Motor neuron (in vitro differentiated cells): ENCODE measurements around the gene TNFRSF6B. TPM values are rescaled to one million over a fixed set of nuclear protein-coding genes. Genes with fewer than 3 reads are reported as not detected.

Experiments
- ATAC-seq, 8 experiments: fragments of 200-7000 bp; cut with Tn5 transposase; replicated peaks in 6 of 8; 2 replicates each; pipeline ENCODE4 v1.8.0; 2021; ENCODE audit warnings: mild to moderate bottlenecking in 8 of 8, moderate library complexity in 8 of 8
- H3K27ac ChIP-seq, 2 donors: fragments of 250-450 bp; sonication (Bioruptor Pico); 2 replicates each; pipeline ENCODE4 v1.9.0; 2021; ENCODE audit warnings: antibody characterized with exemption in 2 of 2, mild to moderate bottlenecking in 2 of 2, moderate library complexity in 1 of 2
- H3K4me1 ChIP-seq, 2 donors: fragments of 250-450 bp; sonication (Bioruptor Pico); replicated peaks in 1 of 2; 2 replicates each; pipeline ENCODE4 v1.6.1; 2021; ENCODE audit warnings: antibody characterized with exemption in 2 of 2, mild to moderate bottlenecking in 2 of 2, moderate library complexity in 1 of 2
- H3K4me3 ChIP-seq, 5 donors: fragments of 250-450 bp; sonication (Bioruptor Pico); 2 replicates each; pipeline ENCODE4 v1.9.0; 2021; ENCODE audit warnings: antibody characterized with exemption in 5 of 5, mild to moderate bottlenecking in 5 of 5, moderate library complexity in 4 of 5
- WGBS, 10 experiments: fragments of 450-650 bp; shearing (Covaris generic); methylation state at CpG; one replicate each; pipeline ENCODE4 v1.0.0; 2022; 5-methylcytosine and 5-hydroxymethylcytosine counted together
- in situ Hi-C, 9 experiments: fragments of 400-800 bp; cut with MboI; loops; one replicate each; pipeline ENCODE4 v1.15.0; 2021; ENCODE audit warnings: low sequenced_read_pairs in 9 of 9, low pct_unique_long_range_greater_than_20kb in 2 of 9; ENCODE audit not compliant: unreplicated experiment in 9 of 9
- total RNA-seq, 8 experiments: library from RNA; unstranded; fragments of 300-600 nt; gene quantifications; 2 replicates each; pipeline versions ENCODE4 v1.2.3 to v1.2.4, GENCODE V29; 2022

TNFRSF6B gene
- total RNA-seq, 8 experiments from 2014 or later: 0.22 to 1.1 (median 0.69) TPM; not detected in 3

DNA sequence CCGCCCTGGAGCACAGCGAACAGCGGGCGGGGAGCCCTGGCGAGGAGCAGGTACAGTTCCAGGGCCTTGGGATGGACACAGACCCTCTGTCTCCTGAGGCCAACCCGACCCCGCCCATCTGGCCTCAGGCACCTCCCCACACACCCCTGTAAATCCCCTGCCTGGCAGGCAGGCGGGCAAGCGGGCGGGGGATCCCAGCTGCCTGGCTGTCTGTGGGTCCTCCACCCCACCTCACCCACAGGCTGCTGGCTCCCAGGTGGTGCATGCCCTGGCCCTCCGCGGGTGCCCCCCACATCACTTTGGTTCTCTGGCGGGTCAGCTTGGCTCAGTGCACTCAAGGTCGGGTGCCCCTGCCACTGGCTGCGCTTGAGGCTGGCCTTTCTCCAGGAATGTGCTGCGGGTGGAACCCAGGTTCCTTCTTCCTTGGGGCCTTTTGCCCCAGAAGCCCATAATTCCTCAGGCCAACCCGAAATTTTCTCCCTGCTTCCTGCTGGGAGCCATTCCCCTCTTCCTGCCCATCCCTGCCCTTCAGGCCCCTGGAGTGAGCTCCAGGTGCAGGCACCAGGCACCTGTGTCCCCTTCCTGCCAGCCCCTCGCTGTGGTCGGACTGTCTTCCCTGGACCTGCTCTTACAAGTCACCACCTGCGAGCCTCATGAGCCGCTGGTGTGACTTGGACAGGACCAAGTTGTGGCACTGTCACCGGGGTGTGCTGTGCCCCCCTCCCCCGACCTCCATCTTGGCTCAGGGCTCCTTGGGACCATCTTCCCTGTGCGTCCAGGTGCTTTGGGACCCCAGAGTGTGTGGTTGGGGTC lies 5.3 kb upstream of the TNFRSF6B start:
- no peak overlapping the region for H3K4me3 ChIP-seq
- no peak overlapping the region for H3K27ac ChIP-seq
- in situ Hi-C loops: no loop called here
- no peak for ATAC-seq
- WGBS, 10 experiments: 40 to 100% (median 83%) methylated on average over 2 to 3 of the region's 24 CpGs; no CpG with 5 or more reads in 6 of the 10 experiments
- peaks cover 14 to 18% of the 10 kb centered on the region in 2 donors for H3K4me1 ChIP-seq

DNA sequence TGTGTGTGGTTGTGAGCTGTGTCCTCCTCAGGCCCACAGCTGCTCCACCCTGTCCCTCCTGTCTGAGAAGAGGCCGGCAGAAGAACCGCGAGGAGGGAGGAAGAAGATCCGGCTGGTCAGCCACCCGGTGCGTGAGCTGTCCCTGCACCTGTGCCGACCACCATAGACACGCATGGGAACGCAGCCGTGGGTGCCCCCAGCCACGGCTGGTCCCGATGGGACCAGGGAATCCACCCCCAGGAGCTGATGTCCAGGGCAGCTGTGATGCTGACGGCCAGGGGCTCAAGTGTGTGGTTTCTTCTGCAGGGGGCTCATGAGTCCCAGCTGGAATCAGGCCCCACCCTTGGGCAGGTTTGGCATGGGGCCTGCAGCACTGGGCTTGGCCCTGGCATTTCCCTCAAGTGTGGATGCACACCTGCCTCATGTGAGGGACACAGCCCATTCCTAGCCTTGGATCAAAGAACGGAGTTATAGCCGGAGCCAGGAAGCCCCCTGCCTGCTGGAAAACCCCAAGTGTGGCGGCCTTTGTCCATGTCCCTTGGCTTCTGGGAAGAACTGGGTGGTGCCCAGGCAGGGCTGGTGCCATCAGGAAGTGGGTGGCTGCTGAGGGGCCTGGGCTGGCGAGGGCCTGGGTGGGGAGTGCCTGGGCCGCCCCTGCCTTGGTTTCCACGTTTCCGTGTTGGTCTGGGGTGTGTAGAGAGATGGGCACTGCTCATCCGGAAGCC lies 4.6 kb upstream of the TNFRSF6B start:
- in situ Hi-C loops: no loop called here
- WGBS, 10 experiments: 80 to 85% methylated on average over 1 to 5 of the region's 21 CpGs; no CpG with 5 or more reads in 8 of the 10 experiments
- H3K4me1 ChIP-seq: peaks cover 7 to 10% of the 10 kb centered on the region in 2 donors
- H3K4me3 ChIP-seq: no peak overlapping the region
- no peak for ATAC-seq
- H3K27ac ChIP-seq: no peak overlapping the region

DNA sequence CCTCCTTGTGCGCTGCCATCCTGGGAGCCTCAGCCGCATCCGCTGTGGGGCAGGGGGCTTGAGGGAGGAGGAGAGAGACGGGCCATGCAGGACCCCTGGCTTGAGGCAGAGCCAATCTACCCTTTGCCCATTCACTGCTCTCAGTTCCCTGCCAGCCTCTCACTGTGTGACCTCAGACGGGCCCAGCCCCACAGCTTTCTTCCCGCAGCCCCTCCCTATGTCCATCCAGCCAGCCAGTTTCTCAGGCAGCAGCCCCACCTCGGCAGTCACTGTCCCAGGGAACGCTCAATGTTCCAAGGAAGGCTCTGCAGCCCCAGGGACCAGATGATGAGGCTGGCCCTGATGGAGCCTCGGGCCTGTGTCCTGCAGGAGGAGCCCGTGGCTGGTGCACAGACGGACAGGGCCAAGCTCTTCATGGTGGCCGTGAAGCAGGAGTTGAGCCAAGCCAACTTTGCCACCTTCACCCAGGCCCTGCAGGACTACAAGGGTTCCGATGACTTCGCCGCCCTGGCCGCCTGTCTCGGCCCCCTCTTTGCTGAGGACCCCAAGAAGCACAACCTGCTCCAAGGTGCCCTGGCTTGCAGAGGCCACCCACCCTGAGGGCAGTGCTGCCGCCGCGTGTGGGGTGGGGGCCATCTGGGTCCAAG lies 3.9 kb upstream of the TNFRSF6B start:
- peak; percentile 1 to 53 (median 21) for ATAC-seq
- Histone ChIP-seq H3K27ac (no peak overlapping the region), H3K4me3 (no peak overlapping the region), H3K4me1 (peaks cover 0 to 3% of the 10 kb centered on the region in 2 donors)
- 58 to 100% (median 81%) methylated on average over 1 to 8 of the region's 20 CpGs; no CpG with 5 or more reads in 5 of the 10 experiments for WGBS, 10 experiments
- in situ Hi-C loops: no loop called here

DNA sequence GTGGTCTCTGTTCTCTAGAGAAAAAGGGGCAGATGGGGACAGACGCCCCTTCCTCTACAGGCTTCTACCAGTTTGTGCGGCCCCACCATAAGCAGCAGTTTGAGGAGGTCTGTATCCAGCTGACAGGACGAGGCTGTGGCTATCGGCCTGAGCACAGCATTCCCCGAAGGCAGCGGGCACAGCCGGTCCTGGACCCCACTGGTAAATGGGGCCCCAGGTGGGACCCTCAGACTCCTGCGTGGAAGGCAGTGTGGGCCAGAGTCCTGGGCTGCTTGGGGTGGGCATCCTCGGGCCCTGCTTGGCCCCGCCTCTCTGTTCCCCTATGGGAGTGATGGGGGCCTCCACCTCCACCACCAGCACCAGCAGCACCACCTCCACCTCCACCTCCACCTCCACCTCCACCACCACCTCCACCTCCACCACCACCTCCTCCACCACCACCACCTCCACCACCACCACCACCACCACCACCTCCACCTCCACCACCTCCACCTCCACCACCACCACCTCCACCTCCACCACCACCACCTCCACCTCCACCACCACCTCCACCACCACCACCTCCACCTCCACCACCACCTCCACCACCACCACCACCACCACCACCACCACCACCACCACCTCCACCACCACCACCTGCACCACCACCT lies 3.2 kb upstream of the TNFRSF6B start:
- Histone ChIP-seq H3K27ac (no peak overlapping the region), H3K4me1 (no peaks in the 10 kb centered on the region), H3K4me3 (no peak overlapping the region)
- in situ Hi-C loops: no loop called here
- WGBS, 10 experiments: 93 to 94% methylated on average over 3 to 5 of the region's 10 CpGs; no CpG with 5 or more reads in 8 of the 10 experiments
- ATAC-seq: no peak

DNA sequence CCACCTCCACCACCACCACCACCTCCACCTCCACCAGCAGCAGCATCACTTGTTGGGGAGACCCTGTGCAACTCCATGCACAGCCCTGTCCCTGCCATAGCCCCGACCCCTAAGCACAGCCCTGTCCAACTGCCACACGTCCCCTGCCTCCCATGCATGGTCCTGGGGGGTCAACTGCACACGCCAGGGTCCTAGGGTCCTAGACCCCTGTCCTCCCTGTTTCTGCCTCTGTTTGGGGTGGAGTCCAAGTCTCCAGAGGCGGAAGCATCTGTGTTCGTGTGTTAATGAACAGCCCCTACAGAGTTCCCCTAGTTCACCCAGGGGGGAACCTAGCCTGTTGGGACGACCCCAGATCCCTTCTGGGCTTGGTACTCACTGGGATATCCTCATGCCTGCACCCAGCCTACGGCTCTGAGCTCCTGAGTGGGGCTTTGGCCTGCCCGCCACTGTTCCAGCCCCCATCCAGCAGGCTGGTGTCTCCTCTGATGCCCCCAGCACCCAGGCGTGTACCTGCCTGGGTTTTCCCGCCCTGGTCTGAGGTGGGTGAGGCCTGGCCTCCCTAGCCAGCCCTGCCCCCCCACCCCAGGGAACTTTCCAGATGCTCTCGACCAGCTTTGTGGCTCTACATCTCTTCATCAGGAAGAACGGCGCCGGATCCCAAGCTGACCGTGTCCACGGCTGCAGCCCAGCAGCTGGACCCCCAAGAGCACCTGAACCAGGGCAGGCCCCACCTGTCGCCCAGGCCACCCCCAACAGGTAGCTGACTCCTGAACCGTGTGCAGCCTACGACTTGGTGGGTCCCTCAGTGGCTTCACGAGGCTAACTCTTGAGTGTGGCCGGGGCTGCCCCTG lies 2.5 kb upstream of the TNFRSF6B start:
- no peak overlapping the region for H3K4me3 ChIP-seq
- H3K4me1 ChIP-seq: peaks cover 0 to 3% of the 10 kb centered on the region in 2 donors
- in situ Hi-C loops: no loop called here
- H3K27ac ChIP-seq: no peak overlapping the region
- no peak for ATAC-seq
- 80 to 100% (median 93%) methylated on average over 1 to 3 of the region's 21 CpGs; no CpG with 5 or more reads in 7 of the 10 experiments for WGBS, 10 experiments

DNA sequence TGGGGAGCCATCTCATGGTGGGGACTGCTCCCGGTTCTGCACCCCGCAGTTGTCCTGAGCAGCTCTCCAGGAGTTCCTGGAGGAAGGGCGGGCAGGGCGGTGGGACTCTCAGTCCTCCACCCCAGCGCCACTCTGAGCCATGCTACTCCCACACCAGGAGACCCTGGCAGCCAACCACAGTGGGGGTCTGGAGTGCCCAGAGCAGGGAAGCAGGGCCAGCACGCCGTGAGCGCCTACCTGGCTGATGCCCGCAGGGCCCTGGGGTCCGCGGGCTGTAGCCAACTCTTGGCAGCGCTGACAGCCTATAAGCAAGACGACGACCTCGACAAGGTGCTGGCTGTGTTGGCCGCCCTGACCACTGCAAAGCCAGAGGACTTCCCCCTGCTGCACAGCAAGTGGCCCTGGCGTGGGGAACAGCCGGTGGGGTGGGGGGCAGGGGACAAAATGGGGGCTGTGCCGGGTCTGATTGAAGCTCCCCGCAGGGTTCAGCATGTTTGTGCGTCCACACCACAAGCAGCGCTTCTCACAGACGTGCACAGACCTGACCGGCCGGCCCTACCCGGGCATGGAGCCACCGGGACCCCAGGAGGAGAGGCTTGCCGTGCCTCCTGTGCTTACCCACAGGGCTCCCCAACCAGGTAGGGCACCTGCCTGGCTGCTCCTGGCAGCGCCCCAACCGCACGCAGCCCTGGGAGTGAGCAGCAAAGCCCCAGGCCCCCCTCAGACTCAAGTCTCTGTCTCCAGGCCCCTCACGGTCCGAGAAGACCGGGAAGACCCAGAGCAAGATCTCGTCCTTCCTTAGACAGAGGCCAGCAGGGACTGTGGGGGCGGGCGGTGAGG lies 1.6 kb upstream of the TNFRSF6B start:
- no peak for ATAC-seq
- Histone ChIP-seq H3K4me3 (no peak overlapping the region), H3K27ac (no peak overlapping the region), H3K4me1 (peaks cover 0 to 8% of the 10 kb centered on the region in 2 donors)
- 84 to 97% methylated on average over 5 to 7 of the region's 37 CpGs; no CpG with 5 or more reads in 8 of the 10 experiments for WGBS, 10 experiments
- in situ Hi-C loops: no loop called here

DNA sequence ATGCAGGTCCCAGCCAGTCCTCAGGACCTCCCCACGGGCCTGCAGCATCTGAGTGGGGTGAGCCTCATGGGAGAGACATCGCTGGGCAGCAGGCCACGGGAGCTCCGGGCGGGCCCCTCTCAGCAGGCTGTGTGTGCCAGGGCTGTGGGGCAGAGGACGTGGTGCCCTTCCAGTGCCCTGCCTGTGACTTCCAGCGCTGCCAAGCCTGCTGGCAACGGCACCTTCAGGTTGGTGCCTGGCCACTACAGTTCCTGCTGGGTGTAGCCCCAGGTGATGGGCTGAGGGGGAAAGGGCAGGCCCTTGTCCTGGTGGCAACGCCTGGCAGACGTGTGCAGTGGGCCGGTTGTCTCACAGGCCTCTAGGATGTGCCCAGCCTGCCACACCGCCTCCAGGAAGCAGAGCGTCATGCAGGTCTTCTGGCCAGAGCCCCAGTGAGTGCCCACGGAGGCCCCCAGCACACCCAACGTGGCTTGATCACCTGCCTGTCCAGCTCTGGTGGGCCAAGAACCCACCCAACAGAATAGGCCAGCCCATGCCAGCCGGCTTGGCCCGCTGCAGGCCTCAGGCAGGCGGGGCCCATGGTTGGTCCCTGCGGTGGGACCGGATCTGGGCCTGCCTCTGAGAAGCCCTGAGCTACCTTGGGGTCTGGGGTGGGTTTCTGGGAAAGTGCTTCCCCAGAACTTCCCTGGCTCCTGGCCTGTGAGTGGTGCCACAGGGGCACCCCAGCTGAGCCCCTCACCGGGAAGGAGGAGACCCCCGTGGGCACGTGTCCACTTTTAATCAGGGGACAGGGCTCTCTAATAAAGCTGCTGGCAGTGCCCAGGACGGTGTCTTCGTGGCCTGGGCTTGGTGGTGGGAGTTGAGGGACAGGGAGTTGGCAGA lies 787 bp upstream of the TNFRSF6B start:
- H3K4me3 ChIP-seq: no peak overlapping the region
- ATAC-seq: no peak
- peaks cover 0 to 8% of the 10 kb centered on the region in 2 donors for H3K4me1 ChIP-seq
- H3K27ac ChIP-seq: no peak overlapping the region
- in situ Hi-C loops: no loop called here
- WGBS, 10 experiments: 0 to 100% (median 62%) methylated on average over 1 to 4 of the region's 25 CpGs; no CpG with 5 or more reads in 6 of the 10 experiments

DNA sequence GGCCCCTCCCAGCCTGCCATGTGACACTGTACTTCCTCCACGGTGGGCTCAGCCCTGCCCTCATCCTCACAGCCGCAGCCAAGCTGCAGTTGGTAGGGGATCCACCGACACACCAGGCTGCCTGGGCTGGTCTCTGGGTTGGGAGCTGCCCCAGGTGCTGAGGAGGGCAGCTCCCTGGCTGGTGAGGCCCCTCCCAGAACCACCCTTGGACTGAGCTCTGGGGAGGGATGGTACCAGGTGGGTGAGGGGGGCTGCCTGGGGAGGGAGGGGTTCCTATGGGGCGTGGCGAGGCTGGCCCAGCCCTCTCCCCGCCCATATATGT lies 185 bp upstream of the TNFRSF6B start:
- H3K4me1 ChIP-seq: peaks cover 0 to 8% of the 10 kb centered on the region in 2 donors
- WGBS, 10 experiments: 60% methylated on average over 1 of the region's 6 CpGs; no CpG with 5 or more reads in 9 of the 10 experiments
- no peak overlapping the region for H3K27ac ChIP-seq
- no peak overlapping the region for H3K4me3 ChIP-seq
- ATAC-seq: peak; percentile 1 to 47 (median 16)
- in situ Hi-C loops: no loop called here

DNA sequence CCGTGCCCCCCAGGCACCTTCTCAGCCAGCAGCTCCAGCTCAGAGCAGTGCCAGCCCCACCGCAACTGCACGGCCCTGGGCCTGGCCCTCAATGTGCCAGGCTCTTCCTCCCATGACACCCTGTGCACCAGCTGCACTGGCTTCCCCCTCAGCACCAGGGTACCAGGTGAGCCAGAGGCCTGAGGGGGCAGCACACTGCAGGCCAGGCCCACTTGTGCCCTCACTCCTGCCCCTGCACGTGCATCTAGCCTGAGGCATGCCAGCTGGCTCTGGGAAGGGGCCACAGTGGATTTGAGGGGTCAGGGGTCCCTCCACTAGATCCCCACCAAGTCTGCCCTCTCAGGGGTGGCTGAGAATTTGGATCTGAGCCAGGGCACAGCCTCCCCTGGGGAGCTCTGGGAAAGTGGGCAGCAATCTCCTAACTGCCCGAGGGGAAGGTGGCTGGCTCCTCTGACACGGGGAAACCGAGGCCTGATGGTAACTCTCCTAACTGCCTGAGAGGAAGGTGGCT lies 960 bp downstream of the TNFRSF6B start:
- Histone ChIP-seq H3K4me1 (peaks cover 0 to 8% of the 10 kb centered on the region in 2 donors), H3K27ac (no peak overlapping the region), H3K4me3 (no peak overlapping the region)
- 17 to 100% (median 80%) methylated on average over 1 to 3 of the region's 7 CpGs; no CpG with 5 or more reads in 5 of the 10 experiments for WGBS, 10 experiments
- in situ Hi-C loops: no loop called here
- peak in 1 of 8 experiments; percentile 2 for ATAC-seq

DNA sequence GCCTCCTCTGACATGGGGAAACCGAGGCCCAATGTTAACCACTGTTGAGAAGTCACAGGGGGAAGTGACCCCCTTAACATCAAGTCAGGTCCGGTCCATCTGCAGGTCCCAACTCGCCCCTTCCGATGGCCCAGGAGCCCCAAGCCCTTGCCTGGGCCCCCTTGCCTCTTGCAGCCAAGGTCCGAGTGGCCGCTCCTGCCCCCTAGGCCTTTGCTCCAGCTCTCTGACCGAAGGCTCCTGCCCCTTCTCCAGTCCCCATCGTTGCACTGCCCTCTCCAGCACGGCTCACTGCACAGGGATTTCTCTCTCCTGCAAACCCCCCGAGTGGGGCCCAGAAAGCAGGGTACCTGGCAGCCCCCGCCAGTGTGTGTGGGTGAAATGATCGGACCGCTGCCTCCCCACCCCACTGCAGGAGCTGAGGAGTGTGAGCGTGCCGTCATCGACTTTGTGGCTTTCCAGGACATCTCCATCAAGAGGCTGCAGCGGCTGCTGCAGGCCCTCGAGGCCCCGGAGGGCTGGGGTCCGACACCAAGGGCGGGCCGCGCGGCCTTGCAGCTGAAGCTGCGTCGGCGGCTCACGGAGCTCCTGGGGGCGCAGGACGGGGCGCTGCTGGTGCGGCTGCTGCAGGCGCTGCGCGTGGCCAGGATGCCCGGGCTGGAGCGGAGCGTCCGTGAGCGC lies 1.6 kb downstream of the TNFRSF6B start:
- H3K4me3 ChIP-seq: no peak overlapping the region
- in situ Hi-C loops: no loop called here
- H3K27ac ChIP-seq: no peak overlapping the region
- WGBS, 10 experiments: 74 to 92% (median 84%) methylated on average over 5 to 13 of the region's 40 CpGs; no CpG with 5 or more reads in 5 of the 10 experiments
- ATAC-seq: no peak
- H3K4me1 ChIP-seq: peaks cover 0 to 8% of the 10 kb centered on the region in 2 donors
